AG20443 (cell line): ENCODE data around the gene CDH11.

Experiments used
- DNase-seq: peaks from one replicate; pipeline ENCODE4 v3.0.0; 2012; ENCODE audit warnings: low spot score, mixed read lengths

The CDH11 gene

GRCh38 chr16:65070831-65071432 lies 50.9 kb downstream of the CDH11 start:
- peak; percentile 91 for DNase-seq

DNA sequence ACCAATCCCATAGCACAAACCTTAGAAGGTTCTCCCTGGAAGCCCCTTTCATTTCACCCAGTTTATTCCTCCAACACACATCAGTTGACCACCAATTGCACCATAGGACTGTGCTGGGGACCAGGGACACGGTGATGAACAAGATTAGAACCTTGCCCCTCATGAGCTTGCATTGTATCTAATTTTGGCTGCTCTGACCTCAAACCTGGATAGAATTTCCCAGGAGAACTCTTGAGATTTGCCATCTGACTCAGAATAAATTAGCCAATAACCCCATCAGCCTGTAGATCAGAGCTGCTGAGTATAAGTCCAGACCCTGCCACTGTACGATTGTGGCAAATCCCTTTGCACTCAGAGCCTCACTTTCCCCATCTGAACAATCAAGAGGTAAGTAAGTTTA lies 52.1 kb downstream of the CDH11 start:
- DNase-seq = no peak

DNA sequence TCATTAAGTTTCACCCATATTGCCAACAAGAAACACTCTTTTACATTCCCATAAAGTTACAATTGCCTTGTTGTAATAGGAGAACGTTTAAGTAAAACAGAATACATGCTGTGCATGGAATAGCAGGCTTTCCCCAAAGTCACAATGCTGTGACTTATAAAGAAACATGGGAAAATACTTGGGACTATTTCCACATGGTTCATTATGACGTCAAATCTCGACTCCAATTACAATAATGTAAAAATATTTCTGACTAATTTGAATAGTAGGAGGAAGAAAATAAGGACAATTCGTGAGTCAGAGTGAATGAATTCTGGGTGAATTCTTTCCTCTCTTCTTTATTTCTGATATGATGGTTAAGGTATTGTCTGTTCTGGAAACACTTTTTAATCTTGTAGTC lies 52.8 kb downstream of the CDH11 start:
- peak; percentile 43 for DNase-seq

GRCh38 chr16:65068151-65068740 lies 53.6 kb downstream of the CDH11 start:
- peak; percentile 66 for DNase-seq

- DNase-seq = no peak
Measured at GRCh38 chr16:65066651-65067050, 55.2 kb downstream of the CDH11 start.

- no peak for DNase-seq
Measured at GRCh38 chr16:65065031-65065430, 56.8 kb downstream of the CDH11 start.

- DNase-seq = no peak
Measured at GRCh38 chr16:65064131-65064530, 57.7 kb downstream of the CDH11 start.

- no peak for DNase-seq
Measured at GRCh38 chr16:65062736-65063583, 58.9 kb downstream of the CDH11 start.

DNA sequence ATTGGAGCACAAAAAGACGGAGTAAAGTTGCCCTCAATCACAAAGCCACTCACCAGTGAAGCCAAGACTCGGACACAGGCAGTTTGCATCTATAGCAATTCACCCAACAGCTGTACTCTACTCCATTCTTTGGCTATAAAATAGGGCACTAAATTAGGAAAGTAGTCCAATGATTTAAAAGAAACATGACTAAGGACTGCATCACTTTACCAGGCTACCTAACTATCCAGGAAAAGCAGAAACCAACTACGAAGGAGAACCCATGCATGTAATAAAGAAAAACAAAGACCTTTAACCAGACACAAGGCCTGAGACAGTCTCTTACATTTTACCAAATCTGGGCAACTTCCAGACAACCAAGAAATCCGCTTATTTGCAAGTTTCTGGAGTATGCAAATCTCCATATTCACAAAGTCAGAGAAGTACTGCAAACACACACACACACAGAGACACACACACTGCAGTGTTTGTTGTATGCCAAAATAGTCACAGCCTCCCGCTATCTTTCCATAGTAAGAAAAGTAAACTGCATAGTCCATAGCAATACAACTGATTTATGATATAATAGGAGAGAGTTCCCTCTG lies 59.8 kb downstream of the CDH11 start:
- DNase-seq = no peak

- DNase-seq = no peak
Measured at GRCh38 chr16:65061263-65061662, 60.6 kb downstream of the CDH11 start.

DNA sequence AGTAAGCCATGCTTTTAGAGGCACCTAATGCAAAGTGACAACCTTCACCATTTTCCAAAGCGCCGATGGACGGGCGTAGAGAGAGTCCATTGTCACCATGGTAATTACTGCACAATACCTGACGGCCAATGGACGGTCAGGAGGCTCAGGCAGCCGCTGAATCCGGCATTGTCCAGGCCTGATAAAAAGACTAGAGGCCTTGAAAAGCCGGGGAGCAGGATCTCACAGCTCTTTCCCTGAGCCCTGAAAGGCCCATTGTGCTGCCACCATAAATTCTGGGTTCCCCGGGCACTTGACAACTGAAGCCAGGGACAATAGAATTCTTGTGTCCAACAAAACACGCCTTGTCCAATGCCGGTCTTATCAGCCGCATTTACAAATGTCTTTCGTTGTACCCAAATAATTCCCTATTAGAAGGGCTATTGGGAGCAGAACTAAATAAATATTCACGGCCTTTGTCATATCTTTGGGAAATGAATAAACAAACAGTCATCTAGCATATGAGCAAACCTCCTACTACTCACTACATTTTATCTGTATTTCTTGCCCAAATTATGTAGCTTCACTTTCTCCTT lies 62.4 kb downstream of the CDH11 start:
- no peak for DNase-seq

DNA sequence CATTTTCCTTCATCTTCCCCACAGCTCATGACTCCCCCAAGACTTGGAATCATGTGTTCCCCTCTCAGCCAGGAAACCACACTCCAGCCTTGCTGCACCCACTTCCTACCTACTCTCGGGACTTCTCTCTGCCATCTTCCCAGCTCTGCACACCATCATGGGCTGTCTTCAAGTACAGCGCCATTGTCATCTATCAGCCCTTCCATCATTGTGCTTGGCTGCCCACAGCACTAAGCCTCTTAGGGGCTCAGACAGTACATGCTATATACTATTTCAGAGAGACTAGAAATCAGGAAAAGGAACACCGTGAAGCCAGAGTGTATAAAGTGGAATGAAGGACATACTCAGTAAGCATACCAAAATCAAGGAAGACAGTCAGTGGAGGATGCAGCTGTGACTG lies 64.7 kb downstream of the CDH11 start:
- DNase-seq = no peak

GRCh38 chr16:65054457-65054856 lies 67.4 kb downstream of the CDH11 start:
- DNase-seq = no peak

DNA sequence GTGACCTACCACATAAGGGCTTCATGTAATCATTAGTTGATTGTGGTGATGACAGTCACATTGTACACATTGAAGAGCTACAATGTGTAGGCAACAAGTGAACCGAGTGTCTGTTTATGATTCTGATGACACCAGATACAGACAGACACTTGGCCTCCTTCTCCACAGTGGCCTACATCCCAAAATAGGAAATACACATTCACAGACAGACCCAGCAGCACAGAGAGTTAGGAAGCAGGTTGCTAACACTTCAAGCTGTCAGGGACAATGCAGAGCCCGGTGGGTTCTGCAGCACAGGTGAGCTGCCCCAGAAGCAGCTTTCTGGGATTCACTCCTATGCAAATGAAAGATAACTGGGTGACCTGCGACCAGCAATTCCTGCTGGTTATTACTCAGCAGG lies 72.2 kb downstream of the CDH11 start:
- no peak for DNase-seq

- no peak for DNase-seq
Measured at GRCh38 chr16:65045961-65046360, 75.9 kb downstream of the CDH11 start.

DNA sequence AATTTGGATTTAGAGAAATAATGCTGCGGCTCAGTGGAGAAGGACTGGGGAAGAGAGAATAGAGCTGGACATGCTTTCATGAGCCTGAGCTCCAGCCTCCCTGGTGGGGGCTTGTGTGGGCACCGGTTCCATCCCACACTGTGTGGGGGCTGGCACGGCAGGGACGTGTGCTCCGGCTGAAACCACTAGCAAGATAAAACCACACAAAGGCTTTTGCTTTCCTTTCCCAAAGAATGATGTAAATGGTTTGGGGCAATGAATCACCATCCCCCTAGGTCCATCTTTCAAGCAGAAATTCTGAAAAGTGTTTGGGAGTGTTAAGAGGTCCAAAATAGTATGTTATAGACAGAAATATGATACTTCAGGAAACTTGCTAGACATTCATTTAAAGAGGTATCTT lies 77.0 kb downstream of the CDH11 start:
- peak; percentile 48 for DNase-seq

GRCh38 chr16:65044026-65044425 lies 77.8 kb downstream of the CDH11 start:
- no peak for DNase-seq

GRCh38 chr16:65042438-65043365 lies 79.2 kb downstream of the CDH11 start:
- DNase-seq = no peak

DNA sequence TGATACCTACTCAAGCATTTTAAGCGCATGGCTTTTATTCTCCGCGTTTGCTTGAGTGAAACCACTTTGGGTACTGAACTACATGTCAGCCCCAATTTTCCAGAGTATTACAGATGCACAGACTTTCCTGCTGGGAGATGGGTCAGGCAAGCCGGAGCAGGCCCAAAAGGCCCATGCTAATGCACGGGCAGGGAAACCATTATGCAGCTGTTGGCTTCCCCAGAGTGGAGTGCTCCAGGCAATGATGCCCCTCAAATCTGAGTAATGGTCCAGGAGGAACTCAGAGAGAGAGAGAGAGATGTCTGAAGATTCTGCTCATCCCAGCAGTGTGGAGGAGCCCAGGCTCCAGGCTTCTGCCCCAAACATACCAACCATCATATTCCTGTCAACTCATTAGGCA lies 80.2 kb downstream of the CDH11 start:
- DNase-seq = no peak

- no peak for DNase-seq
Measured at GRCh38 chr16:65038100-65038499, 83.8 kb downstream of the CDH11 start.

DNA sequence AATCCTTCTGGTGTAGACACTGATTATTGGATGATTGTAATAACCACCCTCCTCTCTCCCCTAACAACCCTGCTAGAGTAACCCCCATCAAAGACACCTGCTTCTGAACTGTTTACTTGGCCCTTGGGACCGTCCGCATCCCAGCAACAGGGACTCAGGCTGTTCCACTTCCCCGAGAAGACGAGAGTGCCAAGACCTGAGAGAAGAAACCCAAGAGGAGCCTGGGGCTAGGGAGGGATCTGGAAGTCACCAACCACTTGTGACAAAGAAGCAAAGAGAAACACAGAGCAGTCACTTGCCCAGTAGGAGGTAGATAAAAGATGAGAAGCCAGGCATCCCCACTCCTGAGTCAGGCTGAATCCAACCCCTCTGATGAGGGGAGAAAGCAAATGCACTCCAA lies 84.3 kb downstream of the CDH11 start:
- DNase-seq = no peak

- DNase-seq = no peak
Measured at GRCh38 chr16:65034915-65035314, 86.9 kb downstream of the CDH11 start.
